ENCODE results near the gene ATAD3B.
"Not testable (repeated sequence)": the region's sequence is repeated elsewhere in the genome, so short reads cannot be mapped to it uniquely, and the experiment has no call there.

Gene ATAD3B

GRCh38 chr1:1531947-1532346 lies 60.4 kb downstream of the ATAD3B start:
- H3K4me3 ChIP-seq (ENCODE audit: low read length) = no peak overlapping the region
- H3K4me1 ChIP-seq (ENCODE audit: low read length) = no peaks in the 10 kb centered on the region
- no peaks in the 10 kb centered on the region for H3K27me3 ChIP-seq (ENCODE audit: low read depth, low read length)
- no peaks in the 10 kb centered on the region for H4K20me1 ChIP-seq (ENCODE audit: insufficient read depth, low read length)
- H3K9me3 ChIP-seq (ENCODE audit: insufficient read depth, low read length) = no peaks in the 10 kb centered on the region
- no peak overlapping the region for H3K4me2 ChIP-seq (ENCODE audit: low read length)
- H3K36me3 ChIP-seq (replicated peaks; ENCODE audit: low read depth, low read length) = peaks cover 14% of the 10 kb centered on the region
- TF ChIP-seq EZH2phosphoT487 (IDR thresholded peaks at IDR 0.05; ENCODE audit: low read depth) = no peak
- TF ChIP-seq, protein P1, sequence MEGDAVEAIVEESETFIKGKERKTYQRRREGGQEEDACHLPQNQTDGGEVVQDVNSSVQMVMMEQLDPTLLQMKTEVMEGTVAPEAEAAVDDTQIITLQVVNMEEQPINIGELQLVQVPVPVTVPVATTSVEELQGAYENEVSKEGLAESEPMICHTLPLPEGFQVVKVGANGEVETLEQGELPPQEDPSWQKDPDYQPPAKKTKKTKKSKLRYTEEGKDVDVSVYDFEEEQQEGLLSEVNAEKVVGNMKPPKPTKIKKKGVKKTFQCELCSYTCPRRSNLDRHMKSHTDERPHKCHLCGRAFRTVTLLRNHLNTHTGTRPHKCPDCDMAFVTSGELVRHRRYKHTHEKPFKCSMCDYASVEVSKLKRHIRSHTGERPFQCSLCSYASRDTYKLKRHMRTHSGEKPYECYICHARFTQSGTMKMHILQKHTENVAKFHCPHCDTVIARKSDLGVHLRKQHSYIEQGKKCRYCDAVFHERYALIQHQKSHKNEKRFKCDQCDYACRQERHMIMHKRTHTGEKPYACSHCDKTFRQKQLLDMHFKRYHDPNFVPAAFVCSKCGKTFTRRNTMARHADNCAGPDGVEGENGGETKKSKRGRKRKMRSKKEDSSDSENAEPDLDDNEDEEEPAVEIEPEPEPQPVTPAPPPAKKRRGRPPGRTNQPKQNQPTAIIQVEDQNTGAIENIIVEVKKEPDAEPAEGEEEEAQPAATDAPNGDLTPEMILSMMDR (IDR thresholded peaks at IDR 0.05; ENCODE audit: low read depth, low read length) = no peak
- no peaks in the 10 kb centered on the region for H3K79me2 ChIP-seq (ENCODE audit: low read length)
- H3K9ac ChIP-seq (ENCODE audit: low read length) = no peak overlapping the region
- H3K27ac ChIP-seq (ENCODE audit: low read length) = no peak overlapping the region
- H2AFZ ChIP-seq (ENCODE audit: low read depth, low read length) = no peak overlapping the region

GRCh38 chr1:1533176-1533893 lies 61.8 kb downstream of the ATAD3B start:
- H3K4me1 ChIP-seq (ENCODE audit: low read length); H4K20me1 ChIP-seq (ENCODE audit: insufficient read depth, low read length); H3K27me3 ChIP-seq (ENCODE audit: low read depth, low read length); H3K4me2 ChIP-seq (ENCODE audit: low read length); H3K9me3 ChIP-seq (ENCODE audit: insufficient read depth, low read length); H3K9ac ChIP-seq (ENCODE audit: low read length); H2AFZ ChIP-seq (ENCODE audit: low read depth, low read length); H3K27ac ChIP-seq (ENCODE audit: low read length); H3K79me2 ChIP-seq (ENCODE audit: low read length); H3K4me3 ChIP-seq (ENCODE audit: low read length): not testable (repeated sequence)
- H3K36me3 ChIP-seq (replicated peaks; ENCODE audit: low read depth, low read length) = peaks cover 11% of the 10 kb centered on the region

GRCh38 chr1:1533894-1534291 lies 62.3 kb downstream of the ATAD3B start:
- not testable (repeated sequence) for H3K4me3 ChIP-seq (ENCODE audit: low read length); H4K20me1 ChIP-seq (ENCODE audit: insufficient read depth, low read length); H3K4me2 ChIP-seq (ENCODE audit: low read length); H3K27me3 ChIP-seq (ENCODE audit: low read depth, low read length); H2AFZ ChIP-seq (ENCODE audit: low read depth, low read length); H3K9me3 ChIP-seq (ENCODE audit: insufficient read depth, low read length); H3K4me1 ChIP-seq (ENCODE audit: low read length); H3K27ac ChIP-seq (ENCODE audit: low read length); H3K79me2 ChIP-seq (ENCODE audit: low read length); H3K9ac ChIP-seq (ENCODE audit: low read length)
- H3K36me3 ChIP-seq (replicated peaks; ENCODE audit: low read depth, low read length) = peaks cover 11% of the 10 kb centered on the region

DNA sequence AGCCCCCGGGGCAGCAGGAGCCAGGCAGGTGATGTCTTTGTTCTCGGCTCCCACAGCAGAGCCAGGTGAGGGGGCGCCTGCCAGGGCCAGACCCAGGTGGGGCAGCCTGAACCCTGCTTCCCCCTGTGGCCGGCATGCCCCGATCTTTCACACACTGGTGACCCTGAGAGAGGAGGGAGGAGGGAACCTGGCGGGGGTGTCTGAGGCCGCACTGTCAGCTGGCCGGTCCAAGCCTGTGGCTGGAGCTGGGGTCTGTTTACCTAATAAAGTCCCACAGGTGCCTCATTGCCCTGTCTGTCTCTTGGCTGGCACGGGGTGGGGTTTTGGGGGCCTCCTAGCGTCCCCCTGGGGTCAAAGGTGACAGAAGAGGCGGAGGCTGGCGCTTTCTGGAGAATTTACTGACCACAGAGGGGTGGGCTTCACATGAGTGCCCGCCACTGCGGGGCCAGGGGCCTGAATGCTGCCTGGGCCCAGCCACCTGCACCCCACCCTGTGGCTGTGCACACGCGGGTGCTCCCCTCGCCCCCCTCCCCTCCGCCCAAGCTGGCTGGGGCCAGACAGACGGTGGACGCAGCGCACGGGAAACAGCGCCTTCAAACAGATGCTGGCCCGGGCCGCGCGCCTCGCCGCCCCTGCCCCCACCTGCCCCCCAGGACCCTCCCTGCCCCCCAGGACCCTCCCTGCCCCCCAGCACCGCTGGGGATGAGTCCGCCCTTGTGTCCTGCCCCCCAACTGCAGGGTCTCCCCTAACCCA lies 63.0 kb downstream of the ATAD3B start:
- H3K79me2 ChIP-seq (ENCODE audit: low read length) = no peaks in the 10 kb centered on the region
- H3K9me3 ChIP-seq (ENCODE audit: insufficient read depth, low read length) = no peaks in the 10 kb centered on the region
- no peak overlapping the region for H3K27ac ChIP-seq (ENCODE audit: low read length)
- H3K36me3 ChIP-seq (replicated peaks; ENCODE audit: low read depth, low read length) = peaks cover 8% of the 10 kb centered on the region
- no peaks in the 10 kb centered on the region for H3K4me1 ChIP-seq (ENCODE audit: low read length)
- no peak overlapping the region for H3K9ac ChIP-seq (ENCODE audit: low read length)
- H3K27me3 ChIP-seq (ENCODE audit: low read depth, low read length) = no peaks in the 10 kb centered on the region
- no peak overlapping the region for H3K4me2 ChIP-seq (ENCODE audit: low read length)
- TF ChIP-seq EZH2phosphoT487 (IDR thresholded peaks at IDR 0.05; ENCODE audit: low read depth) = no peak
- TF ChIP-seq, protein P1 (IDR thresholded peaks at IDR 0.05; ENCODE audit: low read depth, low read length) = no peak
- H4K20me1 ChIP-seq (ENCODE audit: insufficient read depth, low read length) = no peaks in the 10 kb centered on the region
- H3K4me3 ChIP-seq (ENCODE audit: low read length) = no peak overlapping the region
- no peak overlapping the region for H2AFZ ChIP-seq (ENCODE audit: low read depth, low read length)
